ENCODE measurements around the gene GNG4. TPM values are rescaled to one million over a fixed set of nuclear protein-coding genes. Genes with fewer than 3 reads are reported as not detected.

Gene GNG4
- total and polyA plus RNA-seq, 9 of the 15 experiments (the other 6 are each of a cell fraction or from before 2014, with no cell fraction given), result 0.06 to 0.58 (median 0.08) TPM; not detected in 4

DNA sequence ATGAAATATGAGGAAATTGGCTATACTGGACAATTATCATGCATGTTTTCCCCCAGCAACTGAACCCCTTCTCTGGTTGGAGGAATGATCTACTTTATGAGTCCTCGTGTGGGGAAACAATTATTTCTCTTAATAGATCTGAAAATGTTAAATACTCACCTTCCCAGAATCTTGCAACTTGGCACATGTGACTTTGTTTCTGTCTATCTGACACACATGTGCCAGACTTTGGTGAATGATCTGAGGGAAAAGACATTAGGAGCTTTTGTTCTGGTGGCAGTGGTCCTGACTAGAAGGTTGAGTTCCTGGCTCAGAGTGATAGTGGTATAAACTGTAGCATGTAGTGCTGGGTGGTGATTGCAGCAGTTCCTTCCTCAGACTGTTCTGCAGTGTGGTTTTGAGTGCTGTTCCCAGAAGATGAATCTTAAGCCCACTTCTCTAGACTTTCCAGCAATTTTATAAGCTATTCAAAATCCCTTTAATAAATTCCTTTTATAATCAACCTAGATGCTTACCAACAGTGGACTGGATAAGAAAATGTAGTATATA lies 86.0 kb downstream of the GNG4 start (continued):
- TF ChIP-seq RERE (CRISPR knock-in tag; IDR thresholded peaks at IDR 0.05; ENCODE audit: borderline replicate concordance) (no peak), UBTF (IDR thresholded peaks at IDR 0.05; ENCODE audit: borderline replicate concordance in 1 of 2, low read depth in 2 of 2, low read length in 2 of 2) (no peak)

Data from K562 (cell line).